Activated T-cell treated with anti-CD3 and anti-CD28 coated beads, Interleukin-2, amount 50 U/mL, for 72 hours (primary cell): ENCODE results near the gene JAK3. TPM values are rescaled to one million over a fixed set of nuclear protein-coding genes. Genes with fewer than 3 reads are reported as not detected.
"Not testable (repeated sequence)": the region's sequence is repeated elsewhere in the genome, so short reads cannot be mapped to it uniquely, and the experiment has no call there.

Source experiments
- ATAC-seq, 2 donors: fragments of 150-1000 bp; cut with Tn5 transposase; replicated peaks in 1 of 2; 2 replicates each; pipeline ENCODE4 v1.10.0; 2021; ENCODE audit warnings: moderate library complexity in 2 of 2, mild to moderate bottlenecking in 1 of 2
- DNase-seq, 2 donors: peaks; one replicate each; pipeline ENCODE4 v3.0.0; 2021 to 2022; ENCODE audit warnings: mixed read lengths in 1 of 2
- H3K27ac Mint-ChIP-seq: one replicate; pipeline ENCODE4 v1.8.0; 2022; ENCODE audit warnings: mild to moderate bottlenecking, moderate library complexity, mixed read lengths
- H3K27me3 Mint-ChIP-seq: one replicate; pipeline ENCODE4 v1.8.0; 2022; ENCODE audit warnings: low read depth, mixed read lengths
- H3K36me3 Mint-ChIP-seq, 2 donors: one replicate each; pipeline ENCODE4 v1.8.0; 2022; ENCODE audit warnings: mixed read lengths in 2 of 2, mild to moderate bottlenecking in 1 of 2; ENCODE audit not compliant: insufficient read depth in 2 of 2
- H3K4me1 Mint-ChIP-seq: one replicate; pipeline ENCODE4 v1.8.0; 2022; ENCODE audit warnings: low read depth, mixed read lengths
- H3K4me3 Mint-ChIP-seq, 2 donors: one replicate each; pipeline ENCODE4 v1.8.0; 2022; ENCODE audit warnings: mild to moderate bottlenecking in 2 of 2, mixed read lengths in 2 of 2, moderate library complexity in 2 of 2
- H3K9me3 Mint-ChIP-seq, 2 donors: one replicate each; pipeline ENCODE4 v1.8.0; 2022; ENCODE audit warnings: mixed read lengths in 2 of 2
- total RNA-seq, 2 donors: library from RNA; stranded (reverse); gene quantifications; one replicate each; pipeline ENCODE4 v1.2.3, GENCODE V29; 2022

Gene JAK3
- total RNA-seq, 2 donors from 2014 or later, result 235 to 247 TPM

- H3K27ac Mint-ChIP-seq, result no peak overlapping the region
- no peaks in the 10 kb centered on the region for H3K36me3 Mint-ChIP-seq
- H3K4me3 Mint-ChIP-seq, result peak overlapping the region in 1 of 2 donors; percentile 31
- peak; percentile 97 for ATAC-seq
- H3K9me3 Mint-ChIP-seq, result no peaks in the 10 kb centered on the region
- peaks cover 6% of the 10 kb centered on the region for H3K27me3 Mint-ChIP-seq
- peak; percentile 60 to 74 for DNase-seq
- H3K4me1 Mint-ChIP-seq, result peaks cover 51% of the 10 kb centered on the region
Observed at GRCh38 chr19:17797424-17798201, 50.2 kb downstream of the JAK3 start.

GRCh38 chr19:17796838-17797423 lies 50.9 kb downstream of the JAK3 start:
- no peak for DNase-seq
- no peak overlapping the region for H3K27ac Mint-ChIP-seq
- H3K9me3 Mint-ChIP-seq, result no peaks in the 10 kb centered on the region
- H3K4me1 Mint-ChIP-seq, result peaks cover 49% of the 10 kb centered on the region
- H3K27me3 Mint-ChIP-seq, result peaks cover 6% of the 10 kb centered on the region
- peak overlapping the region; percentile 12 to 18 for H3K4me3 Mint-ChIP-seq
- no peak for ATAC-seq
- H3K36me3 Mint-ChIP-seq, result no peaks in the 10 kb centered on the region

- H3K4me1 Mint-ChIP-seq, result peaks cover 56% of the 10 kb centered on the region
- DNase-seq (no peak), ATAC-seq (no peak)
- no peak overlapping the region for H3K27ac Mint-ChIP-seq
- peak overlapping the region in 1 of 2 donors; percentile 56 for H3K4me3 Mint-ChIP-seq
- no peaks in the 10 kb centered on the region for H3K9me3 Mint-ChIP-seq
- H3K36me3 Mint-ChIP-seq, result no peaks in the 10 kb centered on the region
- H3K27me3 Mint-ChIP-seq, result peaks cover 6% of the 10 kb centered on the region
Observed at GRCh38 chr19:17796013-17796837, 51.6 kb downstream of the JAK3 start.

- no peaks in the 10 kb centered on the region for H3K9me3 Mint-ChIP-seq
- ATAC-seq (no peak), DNase-seq (no peak)
- no peak overlapping the region for H3K27ac Mint-ChIP-seq
- peak overlapping the region; percentile 78 to 80 for H3K4me3 Mint-ChIP-seq
- H3K36me3 Mint-ChIP-seq, result no peaks in the 10 kb centered on the region
- peaks cover 63% of the 10 kb centered on the region for H3K4me1 Mint-ChIP-seq
- peaks cover 6% of the 10 kb centered on the region for H3K27me3 Mint-ChIP-seq
Observed at GRCh38 chr19:17795495-17795856, 52.3 kb downstream of the JAK3 start.

GRCh38 chr19:17794731-17795494 lies 52.9 kb downstream of the JAK3 start, which contains the start of gene B3GNT3:
B3GNT3 (plus strand) TSS chr19:17795138; CDS start chr19:17807808, 12,670 bp downstream.
- Mint-ChIP-seq H3K9me3 (no peaks in the 10 kb centered on the region), H3K4me1 (peaks cover 66% of the 10 kb centered on the region)

DNA sequence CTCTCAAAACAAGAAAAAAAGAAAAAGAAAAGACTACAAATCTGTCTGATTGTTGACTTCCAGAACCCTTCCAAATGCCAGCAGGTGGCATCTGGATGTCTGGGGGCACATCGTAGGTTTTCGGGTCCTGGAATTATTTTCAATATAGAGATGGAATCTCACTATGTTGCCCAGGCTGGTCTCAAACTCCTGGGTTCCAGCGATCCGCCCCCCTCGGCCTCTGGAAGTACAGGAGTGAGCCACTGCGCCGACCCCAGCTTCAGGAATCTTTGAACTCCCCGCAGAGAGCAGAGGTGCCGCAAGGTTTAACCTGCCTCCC lies 53.4 kb downstream of the JAK3 start:
- no peak for DNase-seq
- Mint-ChIP-seq H3K9me3 (no peaks in the 10 kb centered on the region), H3K4me3 (peak overlapping the region; percentile 78 to 80), H3K27ac (no peak overlapping the region), H3K27me3 (peaks cover 6% of the 10 kb centered on the region), H3K4me1 (peaks cover 66% of the 10 kb centered on the region), H3K36me3 (no peaks in the 10 kb centered on the region)
- ATAC-seq, result no peak

More at GRCh38 chr19:17794731-17795494, 52.9 kb downstream of the JAK3 start, which contains the start of gene B3GNT3:
- peak within 1 kb of the TSS; percentile 78 to 80 for H3K4me3 Mint-ChIP-seq
- no peaks in the 10 kb centered on the region for H3K36me3 Mint-ChIP-seq
- no peak within 1 kb of the TSS for H3K27ac Mint-ChIP-seq
- H3K27me3 Mint-ChIP-seq, result peaks cover 6% of the 10 kb centered on the region
- no peak for ATAC-seq
- DNase-seq, result peak in 1 of 2 donors; percentile 34

- H3K36me3 Mint-ChIP-seq, result peaks cover 2 to 9% of the 10 kb centered on the region in 2 donors
- no peaks in the 10 kb centered on the region for H3K9me3 Mint-ChIP-seq
- ATAC-seq, result peak in 1 of 2 donors; percentile 28
- no peak overlapping the region for H3K4me3 Mint-ChIP-seq
- H3K27ac Mint-ChIP-seq, result no peak overlapping the region
- no peak for DNase-seq
- peaks cover 6% of the 10 kb centered on the region for H3K27me3 Mint-ChIP-seq
- H3K4me1 Mint-ChIP-seq, result peaks cover 36% of the 10 kb centered on the region
Observed at GRCh38 chr19:17790059-17790780, 57.6 kb downstream of the JAK3 start.

- H3K36me3 Mint-ChIP-seq, result peaks cover 2 to 11% of the 10 kb centered on the region in 2 donors
- H3K4me1 Mint-ChIP-seq, result peaks cover 22% of the 10 kb centered on the region
- H3K27ac Mint-ChIP-seq, result peak overlapping the region; percentile 3
- DNase-seq, result no peak
- H3K9me3 Mint-ChIP-seq, result no peaks in the 10 kb centered on the region
- peaks cover 1% of the 10 kb centered on the region for H3K27me3 Mint-ChIP-seq
- no peak for ATAC-seq
- H3K4me3 Mint-ChIP-seq, result no peak overlapping the region
Observed at GRCh38 chr19:17788632-17789031, 59.1 kb downstream of the JAK3 start.

GRCh38 chr19:17787274-17787913 lies 60.4 kb downstream of the JAK3 start:
- no peak overlapping the region for H3K27ac Mint-ChIP-seq
- peaks cover 21% of the 10 kb centered on the region for H3K4me1 Mint-ChIP-seq
- H3K4me3 Mint-ChIP-seq, result no peak overlapping the region
- H3K9me3 Mint-ChIP-seq, result no peaks in the 10 kb centered on the region
- no peaks in the 10 kb centered on the region for H3K27me3 Mint-ChIP-seq
- ATAC-seq, result no peak
- no peak for DNase-seq
- H3K36me3 Mint-ChIP-seq, result peaks cover 4 to 13% of the 10 kb centered on the region in 2 donors

DNA sequence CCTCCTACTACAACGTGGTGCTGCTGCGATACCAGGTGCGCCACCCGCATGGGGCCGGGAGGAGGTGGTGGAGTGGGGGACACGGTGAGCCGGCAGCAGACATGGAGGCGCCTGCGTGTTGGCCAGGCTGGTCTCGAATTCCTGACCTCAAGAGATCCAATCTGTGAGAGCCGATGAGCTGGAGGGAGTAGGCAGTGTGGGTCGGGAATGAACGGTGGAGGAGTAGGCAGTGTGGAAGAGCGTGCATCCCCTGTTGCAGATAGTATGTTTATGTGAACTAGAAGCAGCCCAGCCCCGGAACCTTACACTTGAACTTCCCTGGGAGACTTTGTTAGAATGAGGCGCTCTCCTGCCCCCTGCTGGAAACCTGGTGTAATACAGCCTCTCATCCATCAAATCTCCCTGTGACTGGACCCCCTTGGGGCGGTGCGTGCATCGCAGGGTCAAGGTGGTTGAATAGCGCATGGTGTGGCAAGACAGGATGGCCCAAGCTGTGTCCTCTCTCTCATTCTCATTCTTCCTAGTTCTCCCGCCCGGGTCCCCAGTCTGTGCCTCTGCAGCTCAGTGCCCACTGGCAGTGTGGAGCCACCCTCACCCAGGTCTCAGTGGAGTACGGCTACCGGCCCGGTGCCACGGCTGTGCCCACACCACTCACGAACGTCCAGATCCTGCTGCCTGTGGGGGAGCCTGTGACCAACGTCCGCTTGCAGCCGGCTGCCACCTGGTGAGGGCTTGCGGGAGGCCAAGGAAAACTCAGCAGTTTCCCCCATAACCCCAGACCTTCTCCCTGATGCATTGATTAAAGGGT lies 63.4 kb downstream of the JAK3 start:
- no peaks in the 10 kb centered on the region for H3K9me3 Mint-ChIP-seq
- H3K27ac Mint-ChIP-seq, result no peak overlapping the region
- H3K36me3 Mint-ChIP-seq, result peaks cover 6 to 16% of the 10 kb centered on the region in 2 donors
- no peaks in the 10 kb centered on the region for H3K27me3 Mint-ChIP-seq
- DNase-seq, result peak; percentile 71 to 77
- ATAC-seq, result peak; percentile 57 to 59
- H3K4me1 Mint-ChIP-seq, result peaks cover 4% of the 10 kb centered on the region
- no peak overlapping the region for H3K4me3 Mint-ChIP-seq

DNA sequence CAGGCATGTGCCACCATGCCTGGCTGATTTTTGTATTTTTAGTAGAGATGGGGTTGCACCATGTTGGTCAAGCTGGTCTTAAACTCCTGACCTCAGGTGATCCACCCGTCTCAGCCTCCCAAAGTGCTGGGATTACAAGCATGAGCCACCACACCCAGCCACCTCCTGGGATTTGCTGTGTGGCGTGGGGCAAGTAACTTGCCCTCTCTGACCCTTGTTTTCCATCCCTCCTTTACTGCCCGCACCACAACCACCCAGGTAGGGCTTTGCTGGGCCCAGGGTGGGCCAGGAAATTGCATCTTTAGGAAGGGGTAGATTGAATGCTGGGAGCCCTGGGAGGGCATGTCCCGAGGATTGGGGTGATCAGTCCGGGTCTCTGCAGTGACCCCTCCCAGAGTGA lies 64.1 kb downstream of the JAK3 start:
- not testable (repeated sequence) for H3K27ac Mint-ChIP-seq, H3K27me3 Mint-ChIP-seq, H3K9me3 Mint-ChIP-seq, H3K4me3 Mint-ChIP-seq, DNase-seq, ATAC-seq
- peaks cover 5 to 16% of the 10 kb centered on the region in 2 donors for H3K36me3 Mint-ChIP-seq
- H3K4me1 Mint-ChIP-seq, result peaks cover 11% of the 10 kb centered on the region
